HepG2 (cell line): ENCODE measurements around the gene PAFAH1B1. TPM values are rescaled to one million over a fixed set of nuclear protein-coding genes. Genes with fewer than 3 reads are reported as not detected.

ENCODE experiments used
- ATAC-seq: fragments of 200-7000 bp; cut with Tn5 transposase; 3 replicates; pipeline ENCODE4 v1.9.1; 2020; ENCODE audit warnings: mild to moderate bottlenecking, moderate library complexity
- BruUV-seq: library from RNA; stranded (reverse); fragments of 400-500 nt; replicated peaks from 2 replicates; lab custom pipeline; 2021; lab: Mats Ljungman, UMichigan
- CTCF ChIA-PET: fragments of 300-600 bp; formaldehyde crosslinking; extraction: SDS; loops from one replicate; lab custom pipeline; 2021; ENCODE audit warnings: low total read pairs, inconsistent platforms, low intra/inter-chr PET ratio; lab: Yijun Ruan, JAX
- POLR2A ChIA-PET: fragments of 350-600 bp; sonication (Branson Sonifier 250); formaldehyde crosslinking; loops from one replicate; lab custom pipeline; 2020; ENCODE audit warnings: antibody characterized with exemption, inconsistent platforms; lab: Yijun Ruan, JAX
- DNase-seq: peaks from one replicate; pipeline ENCODE4 v3.0.0-alpha.2; 2015; ENCODE audit warnings: low spot score
- FAIRE-seq: peaks from 3 replicates; lab custom pipeline; 2011; peaks lifted over from hg19 to GRCh38; lab: Jason Lieb, UNC
- H2AFZ ChIP-seq: one replicate; pipeline ENCODE4 v1.6.1; 2011; ENCODE audit warnings: low read length, inconsistent platforms
- H3K27ac ChIP-seq: fragments of 300-600 bp; 3 replicates; pipeline ENCODE4 v1.8.0; 2011; ENCODE audit warnings: mixed run types, mild to moderate bottlenecking, mixed read lengths, low read length, inconsistent platforms; ENCODE audit not compliant: insufficient read depth; ENCODE audit errors: extremely low read length
- H3K27me3 ChIP-seq, 2 experiments: fragments of 200-600 bp in 1 of 2; 2 replicates in 1 of 2; 3 replicates in 1 of 2; pipeline versions ENCODE4 v1.6.0 to v1.8.0; 2011; ENCODE audit warnings: low read length in 2 of 2, mild to moderate bottlenecking in 2 of 2, moderate library complexity in 2 of 2, inconsistent platforms in 1 of 2; ENCODE audit not compliant: insufficient read depth in 2 of 2, control insufficient read depth in 1 of 2
- H3K36me3 ChIP-seq, 2 experiments: fragments of 200-600 bp in 1 of 2; replicated peaks in 1 of 2; 2 replicates in 1 of 2; 3 replicates in 1 of 2; pipeline versions ENCODE4 v1.5.1 to v1.8.0; 2011; ENCODE audit warnings: low read length in 2 of 2, inconsistent platforms in 1 of 2; ENCODE audit not compliant: insufficient read depth in 2 of 2, control insufficient read depth in 1 of 2
- H3K4me1 ChIP-seq: 2 replicates; pipeline ENCODE4 v1.5.1; 2012; ENCODE audit warnings: low read length, inconsistent platforms; ENCODE audit not compliant: insufficient read depth
- H3K4me2 ChIP-seq: 2 replicates; pipeline ENCODE4 v1.6.0; 2011; ENCODE audit warnings: low read depth, low read length, inconsistent platforms
- H3K4me3 ChIP-seq, 3 experiments: fragments of 200-600 bp in 1 of 3; sonication (generic), shearing (Covaris generic) in 1 of 3; replicated peaks in 1 of 3; 2 replicates each; pipeline ENCODE4 v1.5.1; 2011 to 2016; ENCODE audit warnings: low read length in 3 of 3, inconsistent platforms in 2 of 3, low read depth in 2 of 3, mild to moderate bottlenecking in 2 of 3, control low read depth in 1 of 3, mixed read lengths in 1 of 3; ENCODE audit not compliant: insufficient read depth in 1 of 3
- H3K79me2 ChIP-seq: one replicate; pipeline ENCODE4 v1.6.1; 2011; ENCODE audit warnings: low read length, inconsistent platforms; ENCODE audit not compliant: insufficient read depth
- H3K9ac ChIP-seq: 2 replicates; pipeline ENCODE4 v1.6.0; 2011; ENCODE audit warnings: mild to moderate bottlenecking, low read depth, low read length, inconsistent platforms; ENCODE audit not compliant: insufficient read depth
- H3K9me3 ChIP-seq: 2 replicates; pipeline ENCODE4 v1.5.1; 2012; ENCODE audit warnings: mild to moderate bottlenecking, low read length
- H4K20me1 ChIP-seq: 2 replicates; pipeline ENCODE4 v1.6.0; 2011; ENCODE audit warnings: inconsistent platforms, mild to moderate bottlenecking, low read length, moderate library complexity; ENCODE audit not compliant: insufficient read depth
- E2F5 ChIP-seq: sonication (generic); formaldehyde crosslinking; conservative IDR thresholded peaks from 2 replicates; pipeline ENCODE4 v1.4.0; 2020; ENCODE audit warnings: missing genetic modification reagents
- ETV5 ChIP-seq: IDR thresholded peaks from 2 replicates; pipeline ENCODE4 v1.6.1; 2018; ENCODE audit warnings: missing biosample characterization, missing genetic modification reagents, inconsistent platforms, borderline replicate concordance
- FIP1L1 ChIP-seq: fragments of 200-400 bp; formaldehyde crosslinking; IDR thresholded peaks from 2 replicates; pipeline ENCODE4 v1.6.1; 2018; ENCODE audit warnings: low read depth, mild to moderate bottlenecking, low read length, moderate library complexity, borderline replicate concordance; ENCODE audit not compliant: insufficient read depth
- JUN ChIP-seq: sonication (generic); formaldehyde crosslinking; IDR thresholded peaks from 2 replicates; pipeline ENCODE4 v1.4.0; 2020; ENCODE audit warnings: mild to moderate bottlenecking, missing genetic modification reagents
- PRDM15 ChIP-seq: sonication (generic); formaldehyde crosslinking; IDR thresholded peaks from 2 replicates; pipeline ENCODE4 v1.4.0; 2020; ENCODE audit warnings: missing genetic modification reagents
- RBM22 ChIP-seq: fragments of 200-400 bp; formaldehyde crosslinking; optimal IDR thresholded peaks from 2 replicates; pipeline ENCODE3; 2017; ENCODE audit warnings: mild to moderate bottlenecking, low read length, moderate library complexity
- SOX13 ChIP-seq, 3 experiments: fragments of 450-650 bp in 1 of 3; sonication (generic) in 1 of 3; formaldehyde crosslinking in 1 of 3; IDR thresholded peaks in 2 of 3; conservative IDR thresholded peaks in 1 of 3; 2 replicates each; pipeline versions ENCODE4 v1.5.0 to v1.6.1; 2016 to 2020; ENCODE audit warnings: antibody characterized with exemption in 1 of 3, mild to moderate bottlenecking in 1 of 3, missing compliant biosample characterization in 1 of 3, missing genetic modification reagents in 1 of 3, moderate library complexity in 1 of 3
- ZNF687 ChIP-seq: sonication (generic); formaldehyde crosslinking; IDR thresholded peaks from 2 replicates; pipeline ENCODE4 v1.5.1; 2020; ENCODE audit warnings: mild to moderate bottlenecking, missing genetic modification reagents, moderate library complexity
- ZNF768 ChIP-seq: sonication (generic); formaldehyde crosslinking; IDR thresholded peaks from 2 replicates; pipeline ENCODE4 v1.4.0; 2020; ENCODE audit warnings: missing genetic modification reagents
- ZNF839 ChIP-seq: sonication (generic); formaldehyde crosslinking; IDR thresholded peaks from 2 replicates; pipeline ENCODE4 v1.4.0; 2020; ENCODE audit warnings: missing genetic modification reagents, mild to moderate bottlenecking, borderline replicate concordance
- WGBS: methylation state at CpG from one replicate; pipeline ENCODE4 v1.1.6; 2017; ENCODE audit warnings: low lambda C conversion rate; 5-methylcytosine and 5-hydroxymethylcytosine counted together
- in situ Hi-C: cut with HindIII; loops from 2 replicates; pipeline ENCODE4 v1.10.0; 2017; ENCODE audit warnings: low pct_unique_long_range_greater_than_20kb; ENCODE audit not compliant: extremely low pct_ligation_motif_present
- intact Hi-C: fragments of 100-400 bp; cut with micrococcal nuclease; formaldehyde crosslinking; loops from one replicate; pipeline ENCODE4 v1.10.0; 2022; ENCODE audit not compliant: unreplicated experiment
- polyA plus RNA-seq, 8 experiments: library from polyadenylated mRNA; depleted of rRNA in 3 of 8; stranded (reverse) in 7 of 8; unstranded in 1 of 8; fragments of >200 nt; fragmentation: Illumina TruSeq in 4 of 8; extraction: Trizol in 4 of 8; gene quantifications; 2 replicates each; pipeline versions ENCODE4 v1.2.1 to v1.2.3, GENCODE V29; 2011 to 2016; ENCODE audit warnings: low read depth in 4 of 8, missing spikeins in 1 of 8, mixed read lengths in 1 of 8; ENCODE audit not compliant: insufficient read depth in 1 of 8
- total RNA-seq, 5 experiments: library from RNA; depleted of rRNA; stranded (reverse); fragments of >200 nt; fragmentation: Illumina TruSeq; extraction: Trizol; gene quantifications; 2 replicates each; pipeline ENCODE4 v1.2.3, GENCODE V29; 2016; ENCODE audit warnings: low read depth in 1 of 5
- TF ChIP-seq, protein P1 (sequence below): fragments of 450-650 bp; IDR thresholded peaks from 2 replicates; pipeline ENCODE4 v1.6.1; 2017; ENCODE audit warnings: mild to moderate bottlenecking

PAFAH1B1 gene
- total and polyA plus RNA-seq, 2 of the 13 experiments (the other 11 are each of a cell fraction or from before 2014, with no cell fraction given) = 46.0 to 64.9 TPM

DNA sequence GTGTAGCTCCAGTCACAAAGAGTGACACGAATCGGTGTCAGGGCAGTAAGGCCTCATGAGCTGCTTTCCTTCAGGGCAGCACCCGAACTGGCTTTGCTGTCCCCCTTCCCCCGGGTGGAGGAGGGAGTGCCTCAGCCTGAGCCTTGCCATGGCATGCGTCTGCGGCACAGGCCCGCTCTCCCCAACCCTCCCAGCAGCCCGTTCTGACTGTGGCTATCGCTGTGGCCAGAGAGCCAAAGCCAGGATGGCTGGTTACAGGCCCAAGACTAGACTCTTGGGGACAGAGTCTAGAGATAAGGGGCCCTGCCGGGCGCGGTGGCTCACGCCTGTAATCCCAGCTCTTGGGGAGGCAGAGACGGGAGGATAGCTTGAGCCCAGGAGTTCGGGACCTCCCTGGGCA, 92.2 kb downstream of the PAFAH1B1 start:
- no peak; the same call in 1 of the 3 replicates for ATAC-seq
- no peak overlapping the region for H3K9ac ChIP-seq
- no peaks in the 10 kb centered on the region for H3K4me1 ChIP-seq
- no peaks in the 10 kb centered on the region for H3K79me2 ChIP-seq
- no peak for FAIRE-seq
- H3K9me3 ChIP-seq = no peaks in the 10 kb centered on the region
- BruUV-seq = no TSS peak
- POLR2A ChIA-PET = interaction anchor here (1.2 to 3.8 kb wide), 2 partner anchors 24 to 951 kb away, joined by 6 to 19 read pairs; partner anchors contain the start of genes CTNS and SHPK
- no peak overlapping the region for H3K4me3 ChIP-seq
- peaks cover 6% of the 10 kb centered on the region; the same call in 1 of the 2 replicates for H4K20me1 ChIP-seq
- H3K27me3 ChIP-seq = no peaks in the 10 kb centered on the region
- DNase-seq = no peak
- no peak overlapping the region for H2AFZ ChIP-seq
- in situ Hi-C loops (no loop called here), intact Hi-C loops (no loop called here)
- CTCF ChIA-PET = no interaction called here
- peaks cover 7 to 32% of the 10 kb centered on the region in 2 experiments; a peak in 3 of 5 replicates for H3K36me3 ChIP-seq
- WGBS = 77% methylated on average over 10 of the region's 15 CpGs
- H3K4me2 ChIP-seq = no peak overlapping the region
- H3K27ac ChIP-seq = no peak overlapping the region
- no peak for TF ChIP-seq ZNF839 (CRISPR knock-in tag)
- no peak for TF ChIP-seq ETV5 (CRISPR knock-in tag)
- no peak for TF ChIP-seq E2F5 (CRISPR knock-in tag)
- TF ChIP-seq SOX13 (IDR thresholded peaks at IDR 0.05) = no peak
- no peak for TF ChIP-seq SOX13 (CRISPR knock-in tag; conservative IDR thresholded peaks at IDR 0.05 in 1 of 2, IDR thresholded peaks at IDR 0.05 in 1 of 2)
- no peak for TF ChIP-seq PRDM15
- TF ChIP-seq, protein P1, sequence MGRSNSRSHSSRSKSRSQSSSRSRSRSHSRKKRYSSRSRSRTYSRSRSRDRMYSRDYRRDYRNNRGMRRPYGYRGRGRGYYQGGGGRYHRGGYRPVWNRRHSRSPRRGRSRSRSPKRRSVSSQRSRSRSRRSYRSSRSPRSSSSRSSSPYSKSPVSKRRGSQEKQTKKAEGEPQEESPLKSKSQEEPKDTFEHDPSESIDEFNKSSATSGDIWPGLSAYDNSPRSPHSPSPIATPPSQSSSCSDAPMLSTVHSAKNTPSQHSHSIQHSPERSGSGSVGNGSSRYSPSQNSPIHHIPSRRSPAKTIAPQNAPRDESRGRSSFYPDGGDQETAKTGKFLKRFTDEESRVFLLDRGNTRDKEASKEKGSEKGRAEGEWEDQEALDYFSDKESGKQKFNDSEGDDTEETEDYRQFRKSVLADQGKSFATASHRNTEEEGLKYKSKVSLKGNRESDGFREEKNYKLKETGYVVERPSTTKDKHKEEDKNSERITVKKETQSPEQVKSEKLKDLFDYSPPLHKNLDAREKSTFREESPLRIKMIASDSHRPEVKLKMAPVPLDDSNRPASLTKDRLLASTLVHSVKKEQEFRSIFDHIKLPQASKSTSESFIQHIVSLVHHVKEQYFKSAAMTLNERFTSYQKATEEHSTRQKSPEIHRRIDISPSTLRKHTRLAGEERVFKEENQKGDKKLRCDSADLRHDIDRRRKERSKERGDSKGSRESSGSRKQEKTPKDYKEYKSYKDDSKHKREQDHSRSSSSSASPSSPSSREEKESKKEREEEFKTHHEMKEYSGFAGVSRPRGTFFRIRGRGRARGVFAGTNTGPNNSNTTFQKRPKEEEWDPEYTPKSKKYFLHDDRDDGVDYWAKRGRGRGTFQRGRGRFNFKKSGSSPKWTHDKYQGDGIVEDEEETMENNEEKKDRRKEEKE = no peak
- no peak for TF ChIP-seq FIP1L1
- peak; percentile 21; the same call in 1 of the 2 replicates for TF ChIP-seq ZNF687 (CRISPR knock-in tag)
- peak; percentile 77 for TF ChIP-seq RBM22
- no peak for TF ChIP-seq ZNF768 (CRISPR knock-in tag)
- TF ChIP-seq JUN (CRISPR knock-in tag) = no peak
